OCI-LY1 (cell line): ENCODE data around the gene RUSF1.
A peak's percentile ranks its signal among the peaks of the same experiment; 100 is the strongest.

Experiments
- H2AFZ ChIP-seq: fragments of 200-600 bp; sonication (generic), shearing (Covaris generic); 2 replicates; pipeline ENCODE4 v1.6.0; 2014; ENCODE audit warnings: antibody characterized with exemption, mild to moderate bottlenecking, low read length
- H3F3A ChIP-seq: fragments of 200-600 bp; sonication (generic), shearing (Covaris generic); 2 replicates; pipeline ENCODE4 v1.6.0; 2014; ENCODE audit warnings: mild to moderate bottlenecking, antibody characterized with exemption, low read length, moderate library complexity; ENCODE audit not compliant: insufficient read depth
- H3K27ac ChIP-seq: fragments of 200-600 bp; sonication (generic); 2 replicates; pipeline ENCODE4 v1.5.1; 2014; ENCODE audit warnings: low read length, mixed run types, mild to moderate bottlenecking, low read depth; ENCODE audit not compliant: poor library complexity, severe bottlenecking
- H3K27me3 ChIP-seq: fragments of 200-600 bp; sonication (generic); 2 replicates; pipeline ENCODE4 v1.6.0; 2014; ENCODE audit warnings: antibody characterized with exemption, mild to moderate bottlenecking, low read length, moderate library complexity; ENCODE audit not compliant: insufficient read depth
- H3K36me3 ChIP-seq: fragments of 200-600 bp; sonication (generic); 2 replicates; pipeline ENCODE4 v1.6.1; 2014; ENCODE audit warnings: mild to moderate bottlenecking, antibody characterized with exemption, low read length, moderate library complexity, mixed read lengths; ENCODE audit not compliant: insufficient read depth
- H3K4me1 ChIP-seq: fragments of 200-600 bp; sonication (generic); 2 replicates; pipeline ENCODE4 v1.5.1; 2014; ENCODE audit warnings: mild to moderate bottlenecking, low read length, moderate library complexity; ENCODE audit not compliant: insufficient read depth, severe bottlenecking
- H3K4me2 ChIP-seq: fragments of 200-600 bp; sonication (generic), shearing (Covaris generic); 2 replicates; pipeline ENCODE4 v1.6.1; 2014; ENCODE audit warnings: low read length
- H3K4me3 ChIP-seq: fragments of 200-600 bp; sonication (generic); 2 replicates; pipeline ENCODE4 v1.5.1; 2014; ENCODE audit warnings: low read length, low read depth, mild to moderate bottlenecking, mixed read lengths; ENCODE audit not compliant: poor library complexity, severe bottlenecking
- H3K79me2 ChIP-seq: fragments of 200-600 bp; shearing (Covaris generic); 2 replicates; pipeline ENCODE4 v1.6.1; 2016; ENCODE audit warnings: mixed run types, low read length, mixed read lengths; ENCODE audit not compliant: insufficient read depth
- H3K9ac ChIP-seq: fragments of 200-600 bp; sonication (generic), shearing (Covaris generic); 2 replicates; pipeline ENCODE4 v1.6.1; 2014; ENCODE audit warnings: mild to moderate bottlenecking, low read length, mixed read lengths
- H3K9me2 ChIP-seq: fragments of 200-600 bp; sonication (generic), shearing (Covaris generic); 2 replicates; pipeline ENCODE4 v1.6.1; 2014; ENCODE audit warnings: low read depth, mild to moderate bottlenecking, low read length, mixed read lengths
- H3K9me3 ChIP-seq: fragments of 200-600 bp; shearing (Covaris generic); 2 replicates; pipeline ENCODE4 v1.6.1; 2014; ENCODE audit warnings: low read length, mixed read lengths
- H4K20me1 ChIP-seq: fragments of 200-600 bp; sonication (generic), shearing (Covaris generic); 2 replicates; pipeline ENCODE4 v1.6.0; 2016; ENCODE audit warnings: mild to moderate bottlenecking, low read length; ENCODE audit not compliant: insufficient read depth
- EZH2 ChIP-seq: fragments of 200-600 bp; sonication (generic), shearing (Covaris generic); IDR thresholded peaks from 2 replicates; pipeline ENCODE4 v1.8.0; 2017; ENCODE audit warnings: borderline replicate concordance, mixed run types, mild to moderate bottlenecking, antibody characterized with exemption, low read length, moderate library complexity, mixed read lengths
- TF ChIP-seq, protein P1 (sequence below): fragments of 200-600 bp; sonication (generic), shearing (Covaris generic); IDR thresholded peaks from 2 replicates; pipeline ENCODE4 v1.5.1; 2017; ENCODE audit warnings: mild to moderate bottlenecking, antibody characterized with exemption, low read length, moderate library complexity, mixed read lengths

The RUSF1 gene

DNA sequence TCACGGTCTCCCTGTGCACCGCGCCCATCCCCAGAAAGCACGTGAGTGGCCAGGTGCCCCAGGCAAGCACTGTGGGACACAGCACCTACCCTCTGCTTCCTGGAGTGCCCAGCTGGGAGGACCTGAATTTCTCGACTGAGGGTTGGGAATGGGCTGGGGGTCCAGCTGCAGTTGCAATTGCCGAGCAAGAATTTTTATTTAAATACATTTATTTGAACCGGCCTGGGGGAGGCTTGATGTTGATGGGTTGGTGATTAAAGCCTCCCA, 19.0 kb downstream of the RUSF1 start:
- no peaks in the 10 kb centered on the region for H3F3A ChIP-seq
- H3K9me2 ChIP-seq: no peaks in the 10 kb centered on the region
- H3K27ac ChIP-seq: no peak overlapping the region
- H3K36me3 ChIP-seq: no peaks in the 10 kb centered on the region
- H2AFZ ChIP-seq: no peak overlapping the region
- H4K20me1 ChIP-seq: no peaks in the 10 kb centered on the region
- H3K4me1 ChIP-seq: peaks cover 11% of the 10 kb centered on the region
- H3K79me2 ChIP-seq: no peaks in the 10 kb centered on the region
- H3K9me3 ChIP-seq: no peaks in the 10 kb centered on the region
- no peak overlapping the region for H3K4me2 ChIP-seq
- H3K4me3 ChIP-seq: no peak overlapping the region
- H3K27me3 ChIP-seq: peaks cover 7% of the 10 kb centered on the region; the same call in 1 of the 2 replicates
- TF ChIP-seq EZH2: no peak
- TF ChIP-seq, protein P1, sequence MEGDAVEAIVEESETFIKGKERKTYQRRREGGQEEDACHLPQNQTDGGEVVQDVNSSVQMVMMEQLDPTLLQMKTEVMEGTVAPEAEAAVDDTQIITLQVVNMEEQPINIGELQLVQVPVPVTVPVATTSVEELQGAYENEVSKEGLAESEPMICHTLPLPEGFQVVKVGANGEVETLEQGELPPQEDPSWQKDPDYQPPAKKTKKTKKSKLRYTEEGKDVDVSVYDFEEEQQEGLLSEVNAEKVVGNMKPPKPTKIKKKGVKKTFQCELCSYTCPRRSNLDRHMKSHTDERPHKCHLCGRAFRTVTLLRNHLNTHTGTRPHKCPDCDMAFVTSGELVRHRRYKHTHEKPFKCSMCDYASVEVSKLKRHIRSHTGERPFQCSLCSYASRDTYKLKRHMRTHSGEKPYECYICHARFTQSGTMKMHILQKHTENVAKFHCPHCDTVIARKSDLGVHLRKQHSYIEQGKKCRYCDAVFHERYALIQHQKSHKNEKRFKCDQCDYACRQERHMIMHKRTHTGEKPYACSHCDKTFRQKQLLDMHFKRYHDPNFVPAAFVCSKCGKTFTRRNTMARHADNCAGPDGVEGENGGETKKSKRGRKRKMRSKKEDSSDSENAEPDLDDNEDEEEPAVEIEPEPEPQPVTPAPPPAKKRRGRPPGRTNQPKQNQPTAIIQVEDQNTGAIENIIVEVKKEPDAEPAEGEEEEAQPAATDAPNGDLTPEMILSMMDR: no peak
- H3K9ac ChIP-seq: no peak overlapping the region

DNA sequence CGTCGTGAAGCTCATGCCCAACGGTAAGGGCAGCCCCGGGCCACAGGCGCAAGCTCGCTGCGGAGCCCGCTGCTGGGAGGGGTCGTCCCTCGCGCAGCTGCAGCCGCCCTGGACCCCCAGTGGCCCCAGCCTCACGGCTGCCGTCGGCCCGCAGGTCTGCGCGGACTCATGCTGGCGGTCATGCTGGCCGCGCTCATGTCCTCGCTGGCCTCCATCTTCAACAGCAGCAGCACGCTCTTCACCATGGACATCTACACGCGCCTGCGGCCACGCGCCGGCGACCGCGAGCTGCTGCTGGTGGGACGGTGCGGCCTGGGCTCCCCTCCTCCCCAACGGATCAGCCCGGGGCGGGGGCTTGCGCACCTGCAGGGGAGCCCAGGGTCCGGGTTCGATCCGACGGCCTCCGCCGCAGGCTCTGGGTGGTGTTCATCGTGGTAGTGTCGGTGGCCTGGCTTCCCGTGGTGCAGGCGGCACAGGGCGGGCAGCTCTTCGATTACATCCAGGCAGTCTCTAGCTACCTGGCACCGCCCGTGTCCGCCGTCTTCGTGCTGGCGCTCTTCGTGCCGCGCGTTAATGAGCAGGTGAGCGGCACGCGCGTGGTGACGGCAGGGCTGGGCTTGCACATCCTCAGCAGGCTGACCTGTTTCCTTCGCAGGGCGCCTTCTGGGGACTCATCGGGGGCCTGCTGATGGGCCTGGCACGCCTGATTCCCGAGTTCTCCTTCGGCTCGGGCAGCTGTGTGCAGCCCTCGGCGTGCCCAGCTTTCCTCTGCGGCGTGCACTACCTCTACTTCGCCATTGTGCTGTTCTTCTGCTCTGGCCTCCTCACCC, 19.5 kb downstream of the RUSF1 start:
- Histone ChIP-seq H3K4me2 (0 out of 2 replicates have a peak overlapping the region, but pooled peaks have one; percentile 74), H2AFZ (no peak overlapping the region), H3K4me3 (peak overlapping the region; percentile 59), H3K27me3 (peaks cover 7% of the 10 kb centered on the region; the same call in 1 of the 2 replicates), H3K9me2 (no peaks in the 10 kb centered on the region), H3K36me3 (no peaks in the 10 kb centered on the region), H3K4me1 (peaks cover 11% of the 10 kb centered on the region), H3F3A (no peaks in the 10 kb centered on the region), H3K9ac (no peak overlapping the region), H3K79me2 (no peaks in the 10 kb centered on the region), H3K9me3 (no peaks in the 10 kb centered on the region), H4K20me1 (no peaks in the 10 kb centered on the region), H3K27ac (no peak overlapping the region)
- no peak for TF ChIP-seq EZH2
- TF ChIP-seq, protein P1: no peak

DNA sequence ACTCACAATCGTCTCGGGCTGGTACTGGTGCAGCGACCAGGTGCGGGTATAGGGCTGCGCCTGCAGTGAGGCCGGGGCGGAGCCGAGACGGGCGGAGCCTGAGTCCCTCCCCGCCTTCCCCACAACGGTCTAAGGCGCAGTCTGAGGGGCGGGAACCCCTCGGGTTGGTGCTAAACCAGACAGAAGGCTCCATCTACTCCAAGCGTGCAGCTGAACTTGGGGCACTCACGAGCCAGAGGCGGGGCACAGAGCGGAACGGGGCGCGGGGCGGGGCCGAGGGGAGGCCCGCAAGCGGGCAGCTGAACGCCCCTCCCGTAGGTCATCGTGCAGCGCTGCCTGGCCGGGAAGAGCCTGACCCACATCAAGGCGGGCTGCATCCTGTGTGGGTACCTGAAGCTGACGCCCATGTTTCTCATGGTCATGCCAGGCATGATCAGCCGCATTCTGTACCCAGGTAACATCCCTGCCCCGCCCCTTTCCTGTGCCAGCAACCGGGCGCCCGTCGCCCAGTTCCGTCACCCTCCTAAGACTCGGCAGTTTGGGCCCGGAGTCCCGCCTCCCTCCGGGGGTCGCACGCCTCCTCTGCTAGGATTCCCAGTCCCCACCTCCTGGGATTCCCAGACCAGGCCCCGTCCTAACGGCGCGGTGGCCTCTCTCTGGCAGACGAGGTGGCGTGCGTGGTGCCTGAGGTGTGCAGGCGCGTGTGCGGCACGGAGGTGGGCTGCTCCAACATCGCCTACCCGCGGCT, 20.3 kb downstream of the RUSF1 start:
- H3K9ac ChIP-seq: peak overlapping the region; percentile 46; the same call in 1 of the 2 replicates

More for the DNA sequence above, 20.3 kb downstream of the RUSF1 start:
- Histone ChIP-seq H3K27me3 (peaks cover 11% of the 10 kb centered on the region; the same call in 1 of the 2 replicates), H2AFZ (no peak overlapping the region), H3K4me1 (peaks cover 11% of the 10 kb centered on the region), H3K9me2 (no peaks in the 10 kb centered on the region), H3K79me2 (no peaks in the 10 kb centered on the region), H3K36me3 (no peaks in the 10 kb centered on the region), H3K27ac (no peak overlapping the region), H3F3A (no peaks in the 10 kb centered on the region), H4K20me1 (no peaks in the 10 kb centered on the region), H3K4me2 (peak overlapping the region; percentile 74), H3K4me3 (peak overlapping the region; percentile 59), H3K9me3 (no peaks in the 10 kb centered on the region)
- TF ChIP-seq EZH2: no peak
- TF ChIP-seq, protein P1: no peak
